HG02623 (cell line): ENCODE measurements around the gene ATG2A.
A peak's percentile ranks its signal among the peaks of the same experiment; 100 is the strongest.

Source experiments
- ATAC-seq: cut with Tn5 transposase; IDR thresholded peaks from one replicate; pipeline ENCODE4 v1.9.1; 2021; ENCODE audit warnings: moderate library complexity; ENCODE audit not compliant: unreplicated experiment

The ATG2A gene

GRCh38 chr11:64916775-64917662 is at the start of gene ATG2A:
Gene ATG2A (minus strand): TSS chr11:64917209. CDS start chr11:64917135, 74 bp downstream.
- peak; percentile 92 for ATAC-seq

GRCh38 chr11:64963072-64963631 is 46.1 kb upstream of the ATG2A start:
- ATAC-seq, result no peak

GRCh38 chr11:64960719-64961118 is 43.7 kb upstream of the ATG2A start:
- ATAC-seq, result no peak

- no peak for ATAC-seq
Measured at GRCh38 chr11:64959498-64959897, 42.5 kb upstream of the ATG2A start.

- ATAC-seq, result no peak
Measured at GRCh38 chr11:64954201-64954600, 37.2 kb upstream of the ATG2A start.

- no peak for ATAC-seq
Measured at GRCh38 chr11:64951529-64951928, 34.5 kb upstream of the ATG2A start.

- ATAC-seq, result no peak
Measured at GRCh38 chr11:64947208-64947814, 30.3 kb upstream of the ATG2A start.

- no peak for ATAC-seq
Measured at GRCh38 chr11:64936539-64936938, 19.5 kb upstream of the ATG2A start.

- no peak for ATAC-seq
Measured at GRCh38 chr11:64935359-64936081, 18.5 kb upstream of the ATG2A start, which contains the start of gene GPHA2. Gene GPHA2 (minus strand): TSS chr11:64935893. CDS start chr11:64935460, 433 bp downstream.

GRCh38 chr11:64934682-64935358 is 17.8 kb upstream of the ATG2A start:
- no peak for ATAC-seq

- ATAC-seq, result no peak
Measured at GRCh38 chr11:64933935-64934681, 17.1 kb upstream of the ATG2A start.

- ATAC-seq, result no peak
Measured at GRCh38 chr11:64933213-64933934, 16.4 kb upstream of the ATG2A start.

- ATAC-seq, result no peak
Measured at GRCh38 chr11:64932324-64932723, 15.3 kb upstream of the ATG2A start.

GRCh38 chr11:64931290-64931689 is 14.3 kb upstream of the ATG2A start:
- no peak for ATAC-seq

GRCh38 chr11:64930340-64930739 is 13.3 kb upstream of the ATG2A start:
- ATAC-seq, result no peak

- ATAC-seq, result no peak
Measured at GRCh38 chr11:64929625-64930024, 12.6 kb upstream of the ATG2A start.

GRCh38 chr11:64928957-64929356 is 11.9 kb upstream of the ATG2A start:
- no peak for ATAC-seq

- no peak for ATAC-seq
Measured at GRCh38 chr11:64926689-64927088, 9.7 kb upstream of the ATG2A start.
